ENCODE results near the gene SLC6A4. TPM values are rescaled to one million over a fixed set of nuclear protein-coding genes. Genes with fewer than 3 reads are reported as not detected.
"Not testable (repeated sequence)": the region's sequence is repeated elsewhere in the genome, so short reads cannot be mapped to it uniquely, and the experiment has no call there.

SLC6A4 gene
- total RNA-seq, 2 donors from 2014 or later = 0.38 to 1.8 TPM

DNA sequence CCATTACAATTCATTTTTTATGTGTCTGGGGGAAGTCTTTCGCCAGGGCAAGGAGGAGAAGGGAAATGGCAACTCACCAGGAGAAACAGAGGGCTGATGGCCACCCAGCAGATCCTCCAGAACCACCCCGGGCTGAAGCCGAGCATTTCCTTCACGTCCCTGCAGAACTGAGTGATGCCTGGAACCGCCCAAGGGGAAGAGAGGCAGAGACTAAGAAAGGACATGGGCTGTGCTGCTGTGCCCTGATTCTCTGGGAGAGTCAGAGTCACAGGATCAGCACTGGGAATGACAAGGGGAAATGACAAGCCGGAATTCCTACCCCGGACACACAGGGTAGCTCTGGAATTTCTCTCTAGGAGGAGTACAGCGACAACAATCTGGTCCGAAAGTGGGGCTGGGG is 27.8 kb downstream of the SLC6A4 start:
- 93 to 95% methylated on average over 9 of the region's 9 CpGs for WGBS, 2 experiments (ENCODE audit: insufficient coverage in 1 of 2, insufficient read length in 1 of 2)

DNA sequence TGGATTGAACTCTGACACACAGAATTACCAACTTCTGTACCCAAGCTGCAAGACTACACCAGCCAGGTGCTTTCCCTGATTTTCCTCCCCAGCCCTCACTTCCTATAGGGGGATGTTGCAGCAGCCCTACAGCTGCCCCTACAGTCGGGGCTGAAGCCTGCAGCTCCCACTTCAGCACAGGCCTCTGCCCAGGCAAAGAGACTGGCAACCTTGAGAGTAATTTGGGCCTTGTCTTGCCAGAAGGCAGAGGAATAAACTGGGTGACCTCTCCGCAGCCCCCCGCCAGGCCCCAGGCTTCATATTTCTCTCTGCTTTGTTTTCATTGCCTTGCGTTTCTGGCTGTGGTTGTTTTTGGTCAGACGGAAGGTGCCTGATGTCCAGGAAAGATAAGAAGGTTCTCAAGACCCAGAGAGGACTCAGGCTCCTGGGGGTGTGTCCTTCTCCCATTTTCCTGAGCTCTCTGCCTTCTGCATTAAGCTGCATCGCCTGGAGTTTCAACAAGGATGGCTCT is 32.0 kb downstream of the SLC6A4 start:
- Histone ChIP-seq H3K4me1 (ENCODE audit: control insufficient read depth, insufficient read depth, low read length) (no peaks in the 10 kb centered on the region), H3K27me3 (ENCODE audit: control insufficient read depth, insufficient read depth, low read length, poor library complexity, severe bottlenecking) (no peaks in the 10 kb centered on the region), H3K4me3 (ENCODE audit: low read length) (no peak overlapping the region), H3K9ac (ENCODE audit: extremely low read depth, low read length, poor library complexity, severe bottlenecking) (no peak overlapping the region), H3K36me3 (ENCODE audit: control insufficient read depth, insufficient read depth, low read length) (no peaks in the 10 kb centered on the region), H3K27ac (ENCODE audit: low read depth, low read length) (no peak overlapping the region), H3K9me3 (ENCODE audit: control insufficient read depth, low read length) (no peaks in the 10 kb centered on the region)
- DNase-seq = peak; percentile 85
- TF ChIP-seq, protein P1, sequence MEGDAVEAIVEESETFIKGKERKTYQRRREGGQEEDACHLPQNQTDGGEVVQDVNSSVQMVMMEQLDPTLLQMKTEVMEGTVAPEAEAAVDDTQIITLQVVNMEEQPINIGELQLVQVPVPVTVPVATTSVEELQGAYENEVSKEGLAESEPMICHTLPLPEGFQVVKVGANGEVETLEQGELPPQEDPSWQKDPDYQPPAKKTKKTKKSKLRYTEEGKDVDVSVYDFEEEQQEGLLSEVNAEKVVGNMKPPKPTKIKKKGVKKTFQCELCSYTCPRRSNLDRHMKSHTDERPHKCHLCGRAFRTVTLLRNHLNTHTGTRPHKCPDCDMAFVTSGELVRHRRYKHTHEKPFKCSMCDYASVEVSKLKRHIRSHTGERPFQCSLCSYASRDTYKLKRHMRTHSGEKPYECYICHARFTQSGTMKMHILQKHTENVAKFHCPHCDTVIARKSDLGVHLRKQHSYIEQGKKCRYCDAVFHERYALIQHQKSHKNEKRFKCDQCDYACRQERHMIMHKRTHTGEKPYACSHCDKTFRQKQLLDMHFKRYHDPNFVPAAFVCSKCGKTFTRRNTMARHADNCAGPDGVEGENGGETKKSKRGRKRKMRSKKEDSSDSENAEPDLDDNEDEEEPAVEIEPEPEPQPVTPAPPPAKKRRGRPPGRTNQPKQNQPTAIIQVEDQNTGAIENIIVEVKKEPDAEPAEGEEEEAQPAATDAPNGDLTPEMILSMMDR (conservative IDR thresholded peaks at IDR 0.05) = peak; percentile 69
- no peak overlapping the region for H3K4me3 Mint-ChIP-seq
- no peaks in the 10 kb centered on the region for H3K4me1 Mint-ChIP-seq
- no peak overlapping the region for H3K27ac Mint-ChIP-seq
- no peaks in the 10 kb centered on the region for H3K27me3 Mint-ChIP-seq (ENCODE audit: insufficient read depth)
- H3K9me3 Mint-ChIP-seq = no peaks in the 10 kb centered on the region
- 87 to 89% methylated on average over 5 to 6 of the region's 6 CpGs for WGBS, 2 experiments (ENCODE audit: insufficient coverage in 1 of 2, insufficient read length in 1 of 2)
- no peaks in the 10 kb centered on the region for H3K36me3 Mint-ChIP-seq (ENCODE audit: low read depth)

More for the DNA sequence above, 27.8 kb downstream of the SLC6A4 start:
- H3K27ac Mint-ChIP-seq = no peak overlapping the region
- peak; percentile 44 for DNase-seq
- no peaks in the 10 kb centered on the region for H3K9me3 Mint-ChIP-seq
- no peaks in the 10 kb centered on the region for H3K27me3 ChIP-seq (ENCODE audit: control insufficient read depth, insufficient read depth, low read length, poor library complexity, severe bottlenecking)
- H3K9me3 ChIP-seq (ENCODE audit: control insufficient read depth, low read length) = no peaks in the 10 kb centered on the region
- no peak overlapping the region for H3K4me3 ChIP-seq (ENCODE audit: low read length)
- H3K4me1 Mint-ChIP-seq = no peaks in the 10 kb centered on the region
- no peak overlapping the region for H3K27ac ChIP-seq (ENCODE audit: low read depth, low read length)
- H3K36me3 ChIP-seq (ENCODE audit: control insufficient read depth, insufficient read depth, low read length) = no peaks in the 10 kb centered on the region
- TF ChIP-seq, protein P1 (conservative IDR thresholded peaks at IDR 0.05) = no peak
- H3K4me3 Mint-ChIP-seq = no peak overlapping the region
- peaks cover 3% of the 10 kb centered on the region for H3K27me3 Mint-ChIP-seq (ENCODE audit: insufficient read depth)
- H3K4me1 ChIP-seq (ENCODE audit: control insufficient read depth, insufficient read depth, low read length) = no peaks in the 10 kb centered on the region
- no peak overlapping the region for H3K9ac ChIP-seq (ENCODE audit: extremely low read depth, low read length, poor library complexity, severe bottlenecking)
- no peaks in the 10 kb centered on the region for H3K36me3 Mint-ChIP-seq (ENCODE audit: low read depth)

DNA sequence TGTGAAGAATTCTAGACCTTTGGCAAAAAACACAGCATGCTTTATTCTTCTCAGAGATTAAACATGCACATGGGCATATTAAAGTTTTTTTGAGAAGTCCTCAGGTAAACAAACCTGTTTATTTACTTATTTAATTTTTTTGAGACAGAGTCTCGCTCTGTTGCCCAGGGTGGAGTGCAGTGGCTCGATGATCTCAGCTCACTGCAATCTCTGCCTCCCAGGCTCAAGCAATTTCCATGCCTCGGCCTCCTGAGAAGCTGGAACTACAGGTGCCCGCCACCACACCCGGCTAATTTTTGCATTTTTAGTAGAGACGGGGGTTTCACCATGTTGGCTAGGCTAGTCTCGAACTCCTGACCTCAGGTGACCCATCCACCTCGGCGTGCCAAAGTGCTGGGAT is 34.8 kb downstream of the SLC6A4 start:
- H3K27me3 Mint-ChIP-seq (ENCODE audit: insufficient read depth) = not testable (repeated sequence)

DNA sequence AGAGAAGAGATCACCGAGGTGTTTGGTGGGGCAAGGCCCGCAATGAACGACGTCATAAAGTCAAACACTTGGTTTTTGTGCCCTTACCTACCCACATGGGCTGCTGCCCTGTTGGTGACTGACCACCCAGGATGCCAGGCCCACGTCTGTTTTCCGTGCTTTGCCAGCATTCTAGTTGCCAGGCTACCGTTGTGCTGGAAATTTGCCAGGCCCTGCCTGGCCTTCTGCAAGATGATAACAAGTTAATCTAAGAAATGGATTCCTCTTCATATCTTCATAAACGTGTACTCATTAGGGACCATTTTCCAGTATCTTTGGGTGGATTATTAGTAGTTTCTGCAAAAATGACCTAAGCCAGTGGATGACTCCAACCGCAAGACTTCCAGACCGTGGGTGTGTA is 35.4 kb downstream of the SLC6A4 start:
- Mint-ChIP-seq H3K4me3 (no peak overlapping the region), H3K36me3 (ENCODE audit: low read depth) (no peaks in the 10 kb centered on the region), H3K9me3 (no peaks in the 10 kb centered on the region), H3K27ac (no peak overlapping the region), H3K27me3 (ENCODE audit: insufficient read depth) (no peaks in the 10 kb centered on the region), H3K4me1 (no peaks in the 10 kb centered on the region)
- TF ChIP-seq, protein P1 (conservative IDR thresholded peaks at IDR 0.05) = no peak
- Histone ChIP-seq H3K27ac (ENCODE audit: low read depth, low read length) (no peak overlapping the region), H3K27me3 (ENCODE audit: control insufficient read depth, insufficient read depth, low read length, poor library complexity, severe bottlenecking) (no peaks in the 10 kb centered on the region), H3K36me3 (ENCODE audit: control insufficient read depth, insufficient read depth, low read length) (no peaks in the 10 kb centered on the region), H3K4me3 (ENCODE audit: low read length) (no peak overlapping the region), H3K9me3 (ENCODE audit: control insufficient read depth, low read length) (no peaks in the 10 kb centered on the region), H3K9ac (ENCODE audit: extremely low read depth, low read length, poor library complexity, severe bottlenecking) (no peak overlapping the region), H3K4me1 (ENCODE audit: control insufficient read depth, insufficient read depth, low read length) (no peaks in the 10 kb centered on the region)
- no peak for DNase-seq
- WGBS, 2 experiments (ENCODE audit: insufficient coverage in 1 of 2, insufficient read length in 1 of 2) = 88 to 96% methylated on average over 4 to 10 of the region's 10 CpGs

More for the DNA sequence above, 34.8 kb downstream of the SLC6A4 start:
- H3K27ac Mint-ChIP-seq; H3K4me3 ChIP-seq (ENCODE audit: low read length); H3K9me3 Mint-ChIP-seq; H3K4me1 ChIP-seq (ENCODE audit: control insufficient read depth, insufficient read depth, low read length); H3K27me3 ChIP-seq (ENCODE audit: control insufficient read depth, insufficient read depth, low read length, poor library complexity, severe bottlenecking); H3K36me3 ChIP-seq (ENCODE audit: control insufficient read depth, insufficient read depth, low read length); H3K27ac ChIP-seq (ENCODE audit: low read depth, low read length); H3K4me3 Mint-ChIP-seq; H3K9me3 ChIP-seq (ENCODE audit: control insufficient read depth, low read length); H3K9ac ChIP-seq (ENCODE audit: extremely low read depth, low read length, poor library complexity, severe bottlenecking); H3K36me3 Mint-ChIP-seq (ENCODE audit: low read depth); H3K4me1 Mint-ChIP-seq; DNase-seq: not testable (repeated sequence)
- 85 to 90% methylated on average over 8 to 9 of the region's 9 CpGs for WGBS, 2 experiments (ENCODE audit: insufficient coverage in 1 of 2, insufficient read length in 1 of 2)

Data from endodermal cell (in vitro differentiated cells).